HCEC 1CT (cell line): ENCODE results near the gene ZZZ3.
"Not testable (repeated sequence)": the region's sequence is repeated elsewhere in the genome, so short reads cannot be mapped to it uniquely, and the experiment has no call there.

Experiments
- DNase-seq: peaks from one replicate; pipeline ENCODE4 v3.0.0-alpha.2; 2017

The ZZZ3 gene

GRCh38 chr1:77682460-77683159 lies at the start of gene ZZZ3:
Gene ZZZ3, minus strand, starts transcription at chr1:77682658. Its CDS starts 49,304 bp downstream, at chr1:77633354.
- DNase-seq, result peak; percentile 87

DNA sequence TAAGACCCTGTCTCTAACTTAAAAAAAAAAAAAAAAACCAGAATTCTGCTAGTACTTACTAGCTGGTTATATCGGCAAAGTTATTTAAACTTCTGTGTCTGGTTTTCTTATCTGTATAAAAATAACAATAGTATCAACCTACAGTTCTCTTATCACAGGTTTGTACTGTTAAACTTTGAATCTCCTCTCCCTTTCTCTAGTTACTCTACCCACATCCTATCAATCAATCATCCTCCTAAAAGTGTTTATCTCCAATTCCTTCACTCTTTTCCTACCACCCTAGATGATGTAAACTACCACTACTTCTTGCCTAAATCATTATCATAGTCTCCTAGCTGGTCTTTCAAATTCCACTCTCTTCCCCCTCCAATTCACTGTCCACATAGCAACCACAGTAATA lies 49.6 kb upstream of the ZZZ3 start:
- DNase-seq, result no peak

- no peak for DNase-seq
Observed at GRCh38 chr1:77725706-77726105, 43.2 kb upstream of the ZZZ3 start.

DNA sequence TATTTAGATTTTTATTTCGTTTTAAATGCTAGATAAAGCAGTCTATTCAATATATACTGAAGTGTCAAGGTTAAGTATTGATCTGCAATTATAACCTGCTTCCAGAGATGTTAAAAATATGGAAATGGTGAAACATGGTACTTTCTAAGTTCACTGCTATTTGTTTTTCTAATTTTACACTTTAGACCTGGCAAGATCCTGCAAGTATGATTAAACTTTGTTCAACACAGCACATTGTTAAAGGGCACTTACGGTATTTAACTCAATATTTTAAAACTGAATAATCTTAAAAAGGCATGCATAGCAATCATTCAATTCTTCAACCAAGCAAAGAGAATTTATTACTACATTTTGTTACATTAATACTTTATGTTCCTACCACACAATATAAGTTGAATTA lies 35.7 kb upstream of the ZZZ3 start:
- DNase-seq, result no peak

- DNase-seq, result no peak
Observed at GRCh38 chr1:77716065-77716464, 33.6 kb upstream of the ZZZ3 start.

- DNase-seq, result no peak
Observed at GRCh38 chr1:77709727-77710126, 27.3 kb upstream of the ZZZ3 start.

- no peak for DNase-seq
Observed at GRCh38 chr1:77706321-77706720, 23.9 kb upstream of the ZZZ3 start.

DNA sequence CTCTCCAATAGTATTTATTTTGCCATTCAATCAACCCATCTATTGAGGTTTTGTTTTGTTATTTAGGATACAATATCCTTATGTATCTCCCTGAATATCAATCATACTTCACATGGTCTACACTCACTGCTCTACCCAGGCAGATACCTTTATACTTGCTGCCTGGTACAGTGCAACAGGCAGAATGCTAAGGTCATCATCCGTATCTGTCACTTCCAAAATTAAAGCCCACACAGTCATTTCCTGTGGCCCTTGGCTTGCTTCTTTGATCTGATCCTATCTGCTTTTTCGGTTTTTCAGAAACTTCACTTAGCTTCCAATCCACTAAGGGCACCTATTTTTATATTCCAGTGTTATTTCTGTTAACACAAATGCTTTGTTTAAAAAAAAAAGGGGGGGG lies 22.3 kb upstream of the ZZZ3 start:
- DNase-seq, result no peak

DNA sequence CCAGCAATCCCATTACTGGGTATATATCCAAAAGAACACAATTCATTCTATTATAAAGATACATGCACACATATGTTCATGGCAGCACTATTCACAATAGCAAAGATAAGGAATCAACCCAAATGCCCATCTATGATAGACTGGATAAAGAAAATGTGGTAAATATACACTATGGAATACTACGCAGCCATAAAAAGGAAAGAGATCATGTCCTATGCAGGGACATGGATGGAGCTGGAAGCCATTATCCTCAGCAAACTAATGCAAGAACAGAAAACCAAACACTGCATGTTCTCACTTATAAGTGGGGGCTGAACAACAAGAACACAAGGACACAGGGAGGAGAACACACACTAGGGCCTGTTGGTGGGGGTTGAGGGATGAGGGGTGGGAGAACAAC lies 17.2 kb upstream of the ZZZ3 start:
- DNase-seq, result not testable (repeated sequence)

DNA sequence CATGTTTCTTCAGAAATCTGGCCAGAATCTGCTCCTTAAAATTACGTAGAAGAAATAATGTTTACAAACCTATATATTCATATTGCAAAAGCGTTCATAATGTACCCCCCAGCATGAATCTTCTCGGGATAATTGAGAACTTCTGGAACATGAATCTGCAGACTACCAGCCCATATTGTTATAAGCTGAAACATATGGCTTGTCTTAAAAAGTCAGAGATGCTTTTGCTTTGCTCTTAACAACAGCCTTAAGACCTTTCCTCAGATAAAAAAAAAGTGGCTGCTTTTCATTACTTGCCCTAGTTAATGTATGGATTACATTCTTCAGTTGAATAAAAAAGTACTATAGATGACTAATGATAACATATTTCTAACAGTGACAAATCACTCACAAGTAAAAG lies 15.0 kb upstream of the ZZZ3 start:
- DNase-seq, result no peak

DNA sequence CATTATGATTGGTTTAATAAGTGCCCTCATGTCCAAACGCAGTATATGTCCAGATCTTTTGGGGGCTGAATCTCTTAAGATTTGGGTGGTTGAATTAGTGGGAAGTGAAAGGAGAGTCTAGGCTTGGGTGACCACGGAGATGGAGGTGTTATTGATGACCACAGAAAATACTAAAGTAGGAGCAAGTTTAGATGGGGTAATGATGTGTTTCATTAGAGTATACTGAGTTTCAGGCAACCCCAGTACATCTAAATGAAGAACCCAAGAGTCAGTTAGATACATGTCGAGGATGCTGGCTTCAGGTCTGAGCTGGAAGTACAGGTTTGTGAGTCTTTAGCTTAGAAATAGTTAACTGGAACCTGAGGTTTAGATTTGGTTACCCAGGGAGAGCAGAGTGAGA lies 6.5 kb upstream of the ZZZ3 start:
- DNase-seq, result no peak

DNA sequence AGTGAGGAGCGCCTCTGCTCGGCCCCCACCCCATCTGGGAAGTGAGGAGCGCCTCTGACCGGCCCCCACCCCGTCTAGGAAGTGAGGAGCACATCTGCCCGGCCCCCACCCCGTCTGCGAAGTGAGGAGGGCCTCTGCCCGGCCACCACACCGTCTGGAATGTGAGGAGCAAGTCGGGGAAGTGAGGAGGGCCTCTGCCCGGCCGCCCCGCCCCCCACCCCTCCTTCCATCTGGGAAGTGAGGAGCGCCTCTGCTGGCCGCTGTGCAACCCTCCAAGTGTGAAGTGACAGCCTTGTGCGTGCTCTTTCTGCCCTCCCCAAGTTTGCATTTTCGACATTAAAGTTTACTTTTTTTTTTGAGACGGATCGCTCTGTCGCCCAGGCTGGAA lies 5.1 kb upstream of the ZZZ3 start:
- peak; percentile 23 for DNase-seq

- no peak for DNase-seq
Observed at GRCh38 chr1:77686796-77687518, 4.5 kb upstream of the ZZZ3 start.

DNA sequence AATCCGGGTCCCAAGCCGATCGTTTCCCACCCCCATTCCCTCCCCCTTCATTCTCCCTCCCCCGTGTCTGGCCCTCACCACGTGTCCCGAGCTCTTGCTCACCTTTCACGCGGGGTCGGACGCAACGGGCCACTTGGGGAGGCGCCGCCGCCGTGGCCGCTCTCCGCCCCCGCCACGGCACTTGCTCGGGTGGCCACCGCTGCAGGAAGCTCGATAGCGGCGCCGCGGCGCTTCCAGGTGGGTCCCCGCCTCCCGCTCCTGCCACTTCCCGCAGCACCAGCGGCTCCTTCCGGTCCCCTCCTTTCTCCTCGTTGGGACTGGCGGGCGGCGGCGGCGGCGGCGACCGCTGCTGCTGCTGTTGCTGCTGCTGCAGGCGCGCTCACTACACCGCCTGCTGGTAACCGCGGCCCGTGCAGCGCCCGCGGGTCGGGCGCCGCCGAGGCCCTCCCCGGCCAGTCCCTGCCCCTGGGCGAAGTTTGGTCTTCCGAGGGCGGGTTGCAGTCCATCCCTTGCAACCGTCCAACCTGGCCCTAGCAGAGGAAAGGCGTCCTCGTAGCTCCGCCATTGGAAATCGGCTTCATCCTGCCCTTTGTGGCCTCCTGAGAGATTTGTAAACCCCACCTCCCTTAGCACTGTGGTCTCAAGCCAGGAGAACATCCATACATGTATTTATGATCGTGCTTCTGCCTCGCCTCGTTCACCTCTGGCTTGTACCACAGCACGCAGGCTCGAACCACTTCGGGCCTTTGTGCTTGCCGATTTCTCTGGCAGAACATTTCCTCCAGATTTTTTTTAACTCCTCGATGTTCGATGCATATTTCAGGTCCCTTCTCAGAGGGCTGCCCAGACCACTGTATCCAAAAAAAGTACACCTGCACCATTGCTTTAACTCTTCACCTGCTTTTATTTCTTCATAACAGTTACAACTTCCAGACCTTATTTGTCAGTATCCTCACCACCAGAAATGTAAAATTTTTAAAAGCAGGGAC lies 996 bp upstream of the ZZZ3 start:
- peak; percentile 96 for DNase-seq

DNA sequence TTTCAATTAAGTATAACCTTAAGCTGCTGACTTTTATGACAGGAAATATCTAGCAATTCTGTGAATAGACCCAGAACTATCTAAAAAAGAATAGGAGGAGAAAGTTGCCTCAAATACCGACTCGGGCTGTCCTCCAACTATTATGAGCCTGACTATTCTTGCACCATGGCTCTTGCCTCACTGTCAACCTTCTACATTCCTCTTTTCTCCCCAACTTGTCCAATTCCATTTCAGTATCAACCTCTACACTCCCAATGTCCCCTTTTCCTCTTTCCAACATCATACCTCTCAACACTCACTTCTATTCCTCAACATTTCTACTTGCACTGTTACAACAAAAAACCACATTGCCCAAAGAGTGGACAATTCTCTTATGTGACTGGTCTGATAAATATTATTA lies 2.3 kb downstream of the ZZZ3 start:
- no peak for DNase-seq

- DNase-seq, result no peak
Observed at GRCh38 chr1:77678660-77679610, 3.5 kb downstream of the ZZZ3 start.

GRCh38 chr1:77674807-77675206 lies 7.7 kb downstream of the ZZZ3 start:
- DNase-seq, result not testable (repeated sequence)

- DNase-seq, result no peak
Observed at GRCh38 chr1:77673716-77674355, 8.6 kb downstream of the ZZZ3 start.

GRCh38 chr1:77673030-77673429 lies 9.4 kb downstream of the ZZZ3 start:
- no peak for DNase-seq

DNA sequence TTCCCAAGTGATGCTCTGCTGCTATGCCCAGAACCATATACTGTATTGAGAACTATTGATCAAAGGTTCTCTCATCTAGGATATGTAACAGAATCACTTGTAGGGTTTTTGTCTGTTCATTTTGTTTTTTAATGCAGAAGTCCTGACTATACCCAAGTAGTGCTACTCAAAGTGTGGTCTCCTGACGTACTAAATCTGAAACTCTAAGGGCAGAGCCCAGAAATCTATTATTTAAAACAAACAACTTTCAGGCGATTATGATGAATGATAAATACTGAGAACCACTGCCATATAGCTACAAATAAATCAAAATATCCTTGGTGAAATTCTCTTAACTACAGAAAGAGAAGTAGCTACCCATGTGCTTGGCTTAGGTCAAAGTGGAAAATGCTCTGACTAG lies 10.1 kb downstream of the ZZZ3 start:
- no peak for DNase-seq

- peak; percentile 42 for DNase-seq
Observed at GRCh38 chr1:77671836-77672235, 10.6 kb downstream of the ZZZ3 start.

DNA sequence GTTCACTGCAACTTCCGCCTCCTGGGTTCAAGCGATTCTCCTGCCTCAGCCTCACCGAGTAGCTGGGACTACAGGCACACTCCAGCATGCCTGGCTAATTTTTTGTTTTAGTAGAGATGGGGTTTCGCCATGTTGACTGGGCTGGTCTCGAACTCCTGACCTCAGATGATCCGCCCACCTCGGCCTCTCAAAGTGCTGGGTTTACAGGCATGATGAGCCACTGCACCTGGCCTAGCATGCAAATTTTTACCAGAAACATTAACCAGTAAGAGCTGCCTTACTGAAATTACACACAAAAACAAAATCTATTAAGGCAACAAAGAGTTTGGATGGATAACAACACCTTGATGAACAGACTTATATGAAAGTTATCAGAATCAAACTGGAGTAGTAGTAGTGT lies 12.1 kb downstream of the ZZZ3 start:
- DNase-seq, result no peak
